ES-I3 (cell line): ENCODE results near the gene MRPL44.

Experiments used
- H3K36me3 ChIP-seq: 2 replicates; pipeline ENCODE4 v1.6.1; 2013; ENCODE audit warnings: mild to moderate bottlenecking, low read length, control low read depth, moderate library complexity; ENCODE audit not compliant: insufficient read depth
- H3K4me1 ChIP-seq: 2 replicates; pipeline ENCODE4 v1.6.1; 2013; ENCODE audit warnings: mild to moderate bottlenecking, control low read depth, low read length; ENCODE audit not compliant: insufficient read depth
- H3K9ac ChIP-seq: 2 replicates; pipeline ENCODE4 v1.6.1; 2013; ENCODE audit warnings: low read depth, mild to moderate bottlenecking, low read length, moderate library complexity
- H3K9me3 ChIP-seq: 2 replicates; pipeline ENCODE4 v1.6.1; 2013; ENCODE audit warnings: mild to moderate bottlenecking, low read length, moderate library complexity; ENCODE audit not compliant: control insufficient read depth, insufficient read depth

The MRPL44 gene

DNA sequence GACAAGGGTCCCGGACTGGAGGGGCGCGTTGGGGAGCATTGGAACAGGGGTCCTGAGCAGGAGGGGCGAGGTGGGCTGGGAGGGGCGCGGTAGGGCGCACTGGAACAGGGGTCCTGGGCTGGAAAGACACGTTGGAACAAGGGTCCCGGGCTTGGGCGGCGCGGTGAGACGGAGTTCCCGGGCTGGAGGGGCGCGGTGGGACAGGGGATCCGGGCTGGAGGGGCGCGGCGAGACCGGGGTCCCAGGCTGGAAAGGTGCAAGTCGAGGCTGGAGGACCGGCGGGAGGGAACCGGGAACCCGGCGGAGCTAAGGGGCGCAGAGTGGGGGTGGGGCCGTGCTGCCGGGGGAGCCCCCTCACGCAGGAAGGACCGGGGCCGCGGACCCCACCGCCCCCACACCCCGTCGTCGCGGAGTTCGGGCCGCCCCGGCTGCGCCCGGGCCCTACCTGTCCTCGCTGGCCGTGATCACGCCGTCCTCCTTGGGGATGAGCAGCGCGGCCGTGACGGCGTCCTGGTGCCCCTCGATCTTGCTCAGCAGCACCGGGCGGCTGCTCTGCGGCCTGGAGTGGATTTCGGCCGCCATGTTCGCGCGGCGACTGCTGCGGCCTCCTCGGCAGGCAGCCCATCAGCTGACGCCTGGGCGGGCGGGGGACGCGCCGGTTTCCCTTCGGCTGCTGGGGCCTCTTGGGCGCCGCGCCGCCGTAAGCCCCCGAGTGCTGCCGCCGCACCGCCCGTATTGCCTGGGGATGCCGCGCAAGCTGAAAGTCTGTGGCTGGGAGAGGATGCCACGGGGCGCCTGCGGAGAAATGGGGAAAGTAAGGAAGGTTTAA lies 12.3 kb upstream of the MRPL44 start, which contains the start of gene WDFY1:
Gene WDFY1, minus strand, starts transcription at position 633 of the 829 bp plus-strand sequence. Its CDS starts 51 bp downstream, at position 582.
- Histone ChIP-seq H3K9ac (peak within 1 kb of the TSS; percentile 87), H3K36me3 (no peaks in the 10 kb centered on the region), H3K9me3 (no peaks in the 10 kb centered on the region), H3K4me1 (peaks cover 8% of the 10 kb centered on the region)

DNA sequence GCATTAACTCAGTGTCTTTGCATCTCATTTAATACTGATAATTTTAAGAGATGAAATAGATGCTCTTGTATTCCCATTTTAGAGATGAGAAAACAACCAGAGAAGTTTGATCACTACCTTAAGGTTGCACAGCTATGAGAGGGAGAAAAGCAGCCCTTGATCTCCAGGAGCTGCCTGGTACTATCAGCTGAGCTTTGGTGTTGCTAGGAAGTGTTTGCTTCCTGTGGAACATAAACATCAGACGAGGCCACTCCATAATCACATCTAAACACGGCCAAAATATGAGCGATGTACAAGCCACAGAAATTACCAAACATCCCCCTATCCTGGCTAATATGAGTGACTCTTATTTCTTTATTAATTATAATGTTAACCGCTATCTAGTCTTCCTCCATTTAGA lies 11.5 kb upstream of the MRPL44 start:
- Histone ChIP-seq H3K4me1 (peaks cover 17% of the 10 kb centered on the region), H3K36me3 (no peaks in the 10 kb centered on the region), H3K9ac (no peak overlapping the region), H3K9me3 (no peaks in the 10 kb centered on the region)

DNA sequence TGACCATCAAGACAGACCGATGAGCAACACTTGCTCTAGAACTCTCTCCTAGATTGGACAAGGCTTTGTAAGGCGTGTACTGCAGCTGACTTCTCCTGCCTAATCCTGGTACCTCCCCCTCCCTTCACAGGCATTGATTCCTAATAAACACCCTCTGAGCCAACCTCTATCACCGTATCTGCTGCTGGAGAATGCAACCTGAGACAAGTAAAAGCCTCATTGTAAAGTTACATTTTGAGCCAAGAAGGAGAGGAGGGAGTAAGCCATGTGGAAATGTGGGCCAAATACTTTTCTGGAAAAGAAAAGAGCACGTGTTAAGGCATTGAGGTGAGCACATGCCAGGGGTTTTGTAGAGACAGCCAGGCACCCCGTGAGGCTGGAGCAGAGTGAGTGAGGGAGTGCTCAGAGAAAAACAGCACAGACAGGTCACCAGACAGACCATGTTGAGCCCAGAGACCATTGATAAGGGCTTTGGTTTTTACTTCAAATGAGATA lies 9.5 kb upstream of the MRPL44 start:
- H3K9me3 ChIP-seq = no peaks in the 10 kb centered on the region
- no peaks in the 10 kb centered on the region for H3K36me3 ChIP-seq
- H3K9ac ChIP-seq = no peak overlapping the region
- peaks cover 25% of the 10 kb centered on the region for H3K4me1 ChIP-seq

DNA sequence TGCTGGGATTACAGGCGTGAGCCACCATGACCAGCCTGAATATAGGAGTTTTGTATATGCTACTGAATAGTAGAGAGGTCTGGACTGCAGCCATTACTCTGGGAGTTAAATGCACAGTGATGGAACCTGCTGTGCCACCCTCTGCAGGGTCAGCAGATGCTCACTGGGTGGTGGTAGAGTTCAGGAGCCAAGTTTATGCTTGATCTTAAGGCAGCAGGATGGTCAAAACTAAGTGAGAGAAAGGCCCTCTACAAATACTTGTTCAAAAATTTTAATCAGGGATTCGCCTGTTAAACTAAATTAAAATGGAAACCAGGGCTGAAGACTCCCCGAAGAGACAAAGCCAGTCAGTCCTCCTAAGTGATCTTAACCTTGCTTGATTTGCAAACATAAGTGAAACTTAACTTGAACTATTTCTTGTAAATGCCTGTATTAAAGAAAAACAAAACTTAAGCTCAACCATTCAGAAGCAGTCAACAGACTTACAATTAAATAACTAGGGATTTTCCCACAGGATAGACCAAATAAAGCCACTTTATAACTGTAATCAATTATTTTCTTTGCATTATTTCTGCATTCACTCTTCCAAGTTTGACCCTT lies 7.9 kb upstream of the MRPL44 start:
- H3K4me1 ChIP-seq = peaks cover 31% of the 10 kb centered on the region
- H3K9ac ChIP-seq = no peak overlapping the region; the same call in 1 of the 2 replicates
- H3K9me3 ChIP-seq = no peaks in the 10 kb centered on the region
- H3K36me3 ChIP-seq = no peaks in the 10 kb centered on the region

DNA sequence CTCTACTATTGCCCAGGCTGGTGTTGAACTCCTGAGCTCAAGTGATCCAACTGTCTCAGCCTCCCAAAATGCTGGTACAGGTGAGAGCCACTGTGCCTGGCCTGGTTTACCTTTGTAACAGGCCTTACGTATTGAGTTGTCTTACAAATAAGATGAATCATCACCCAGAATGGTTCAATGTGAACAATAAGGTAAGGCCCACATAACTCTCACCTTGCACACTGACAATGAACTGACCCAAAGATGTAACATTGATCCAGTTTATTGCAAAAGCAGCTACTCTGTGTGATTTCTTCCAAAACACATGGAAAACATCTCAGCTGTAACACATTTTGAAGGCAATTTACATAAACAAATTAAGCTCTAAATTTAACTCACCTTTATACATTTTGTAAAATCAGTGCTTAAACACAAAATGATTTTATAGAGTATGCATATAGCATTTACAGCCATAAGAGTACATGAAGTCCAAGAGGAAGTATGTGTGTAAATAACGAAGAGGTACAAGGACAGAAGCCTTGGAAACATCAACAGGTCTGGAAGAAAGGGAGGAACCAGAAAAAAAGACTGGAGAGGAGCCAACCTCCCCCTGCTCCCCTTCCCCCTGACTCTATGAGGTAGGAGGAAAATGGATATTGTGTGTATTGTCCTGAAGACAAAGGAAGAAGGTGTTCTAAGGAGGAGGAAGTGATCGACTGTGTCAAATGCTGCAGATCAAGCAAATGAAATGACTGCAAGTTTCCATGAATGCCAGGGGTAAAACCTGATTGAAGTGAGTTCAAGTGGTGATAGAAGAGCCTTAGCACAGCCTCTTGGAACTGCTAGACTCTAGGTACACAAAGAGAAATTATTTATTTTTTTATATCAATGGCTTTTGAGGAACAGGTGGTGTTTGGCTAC lies 6.6 kb upstream of the MRPL44 start:
- H3K36me3 ChIP-seq = no peaks in the 10 kb centered on the region
- peaks cover 31% of the 10 kb centered on the region for H3K4me1 ChIP-seq
- no peak overlapping the region for H3K9ac ChIP-seq
- no peaks in the 10 kb centered on the region for H3K9me3 ChIP-seq

DNA sequence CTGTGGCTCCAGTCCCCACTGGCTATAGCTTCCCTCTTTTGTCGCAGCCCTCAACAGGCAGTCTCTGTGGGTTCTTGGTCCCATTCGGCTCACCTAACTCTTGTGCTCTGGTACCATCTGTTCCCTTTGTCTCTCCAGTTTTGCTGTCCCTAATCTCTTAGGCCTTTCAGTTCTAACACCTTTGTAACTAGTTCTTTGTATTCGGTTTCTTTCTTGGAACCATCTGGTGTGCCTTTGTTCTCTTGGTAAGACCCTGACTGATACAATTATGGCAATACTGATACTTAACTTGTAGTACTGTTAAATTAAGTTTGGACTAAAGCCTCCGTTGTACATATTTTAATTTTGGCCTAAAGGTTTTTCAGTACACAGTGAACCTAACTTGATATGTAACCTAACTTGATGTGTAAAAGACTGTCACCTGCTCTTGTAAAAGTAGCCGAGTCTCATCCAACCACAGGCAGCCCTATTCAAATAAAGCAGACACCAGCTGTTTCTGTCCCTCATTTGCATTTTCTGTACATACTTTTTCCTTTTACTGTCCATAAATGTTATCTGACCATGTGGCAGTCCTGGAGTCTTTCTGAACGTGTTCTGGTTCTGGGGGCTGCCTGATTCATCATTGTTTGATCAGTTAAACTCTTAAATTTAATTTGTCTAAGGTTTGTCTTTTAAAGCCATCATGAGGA lies 4.8 kb upstream of the MRPL44 start:
- no peaks in the 10 kb centered on the region for H3K9me3 ChIP-seq
- H3K4me1 ChIP-seq = peaks cover 35% of the 10 kb centered on the region
- no peaks in the 10 kb centered on the region for H3K36me3 ChIP-seq
- H3K9ac ChIP-seq = no peak overlapping the region

DNA sequence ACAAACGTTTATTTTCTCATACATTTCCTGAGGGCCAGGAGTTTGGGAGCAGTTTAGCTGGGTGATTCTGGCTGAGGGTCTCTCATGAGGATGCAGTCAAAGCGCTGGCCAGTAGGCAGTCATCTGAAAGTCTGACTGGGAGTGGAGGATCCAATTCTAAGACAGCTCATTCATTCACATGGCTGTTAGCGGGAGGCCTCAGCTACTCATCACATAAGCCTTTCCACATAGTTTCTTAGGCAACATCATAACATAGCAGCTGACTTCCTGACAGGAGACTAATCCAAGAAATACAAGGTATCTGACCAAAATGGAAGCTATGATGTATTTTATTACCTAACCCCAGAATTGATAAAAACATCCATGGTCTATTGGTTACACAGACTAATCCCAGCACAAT lies 2.9 kb upstream of the MRPL44 start:
- peaks cover 33% of the 10 kb centered on the region for H3K4me1 ChIP-seq
- no peaks in the 10 kb centered on the region for H3K9me3 ChIP-seq
- H3K9ac ChIP-seq = no peak overlapping the region
- no peaks in the 10 kb centered on the region for H3K36me3 ChIP-seq

DNA sequence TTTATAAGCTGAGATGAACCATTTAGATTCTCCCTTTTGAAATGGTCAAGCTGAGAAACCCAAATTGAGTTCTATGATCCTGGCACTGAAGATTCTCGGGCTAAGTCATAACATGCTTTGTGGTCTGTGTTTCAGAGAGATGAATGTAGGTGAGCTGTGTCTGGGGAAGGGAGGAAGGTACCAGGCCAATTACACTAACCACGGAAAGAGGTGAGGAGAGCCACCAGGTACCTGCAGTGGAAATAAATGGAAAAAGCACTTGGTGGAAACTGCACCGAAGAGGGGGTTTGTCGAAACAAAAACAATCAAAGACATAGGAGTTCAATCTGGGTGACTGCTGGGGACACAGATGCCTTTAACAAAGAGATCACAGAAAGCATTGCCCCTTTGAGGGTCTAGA lies 963 bp upstream of the MRPL44 start:
- H3K36me3 ChIP-seq = 0 out of 2 replicates have a peak, but pooled peaks cover 7% of the 10 kb centered on the region
- peaks cover 32% of the 10 kb centered on the region for H3K4me1 ChIP-seq
- 0 out of 2 replicates have a peak overlapping the region, but pooled peaks have one; percentile 36 for H3K9ac ChIP-seq
- no peaks in the 10 kb centered on the region for H3K9me3 ChIP-seq

DNA sequence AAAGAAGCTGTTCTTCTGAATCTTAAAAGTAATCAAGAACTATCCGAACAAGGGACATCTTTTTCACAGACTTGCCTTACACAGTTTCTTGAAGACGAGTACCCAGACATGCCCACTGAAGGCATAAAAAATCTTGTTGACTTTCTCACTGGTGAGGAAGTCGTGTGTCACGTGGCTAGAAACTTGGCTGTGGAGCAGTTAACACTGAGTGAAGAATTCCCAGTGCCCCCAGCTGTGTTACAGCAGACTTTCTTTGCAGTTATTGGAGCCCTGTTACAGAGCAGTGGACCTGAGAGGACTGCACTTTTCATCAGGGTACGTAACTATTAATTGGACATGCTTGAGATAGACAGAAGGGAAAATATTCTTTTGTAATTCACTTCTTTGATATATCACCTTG lies 2.4 kb downstream of the MRPL44 start:
- Histone ChIP-seq H3K4me1 (peaks cover 24% of the 10 kb centered on the region), H3K9me3 (no peaks in the 10 kb centered on the region), H3K36me3 (peaks cover 11% of the 10 kb centered on the region; the same call in 1 of the 2 replicates), H3K9ac (no peak overlapping the region)

DNA sequence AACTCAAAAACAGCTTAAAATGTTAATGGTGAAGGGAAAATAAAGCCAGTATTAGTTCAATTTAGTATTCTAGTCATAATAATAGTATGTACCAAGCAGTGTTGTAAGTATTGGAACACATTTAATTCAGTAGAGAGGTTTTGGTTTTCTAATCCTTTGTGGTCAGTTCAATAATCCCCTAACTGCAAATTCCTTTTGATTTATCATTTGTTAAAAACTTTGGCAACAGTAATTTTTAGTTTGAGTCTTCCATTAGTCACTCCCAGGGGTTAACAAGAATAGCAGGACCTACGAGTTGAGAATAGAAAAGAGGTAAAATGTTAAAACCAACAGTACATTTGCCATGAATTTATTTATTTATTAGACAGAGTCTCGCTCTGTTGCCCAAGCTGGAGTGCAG lies 10.7 kb downstream of the MRPL44 start:
- Histone ChIP-seq H3K36me3 (peaks cover 5% of the 10 kb centered on the region; the same call in 1 of the 2 replicates), H3K4me1 (no peaks in the 10 kb centered on the region), H3K9me3 (no peaks in the 10 kb centered on the region), H3K9ac (no peak overlapping the region)

DNA sequence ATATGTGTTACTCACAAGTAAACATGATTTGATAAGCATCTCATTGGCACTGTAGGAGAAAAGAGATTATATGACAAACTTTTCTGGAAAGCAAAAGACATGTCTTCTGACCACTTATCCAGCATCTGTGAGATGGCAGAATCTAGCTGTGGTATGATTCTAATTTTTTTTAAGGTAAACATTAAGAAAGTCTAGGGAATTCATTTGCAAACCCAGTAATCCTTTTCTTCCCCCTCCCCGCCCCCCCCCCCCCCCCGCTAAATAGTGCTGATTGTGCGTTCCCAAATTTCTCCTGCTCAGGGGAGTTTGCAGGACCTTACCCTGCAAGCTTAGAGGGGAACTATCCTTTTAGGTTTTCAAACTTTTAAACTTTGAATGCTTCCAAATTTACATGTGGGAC lies 12.1 kb downstream of the MRPL44 start:
- Histone ChIP-seq H3K4me1 (no peaks in the 10 kb centered on the region), H3K9ac (no peak overlapping the region), H3K36me3 (no peaks in the 10 kb centered on the region), H3K9me3 (no peaks in the 10 kb centered on the region)

DNA sequence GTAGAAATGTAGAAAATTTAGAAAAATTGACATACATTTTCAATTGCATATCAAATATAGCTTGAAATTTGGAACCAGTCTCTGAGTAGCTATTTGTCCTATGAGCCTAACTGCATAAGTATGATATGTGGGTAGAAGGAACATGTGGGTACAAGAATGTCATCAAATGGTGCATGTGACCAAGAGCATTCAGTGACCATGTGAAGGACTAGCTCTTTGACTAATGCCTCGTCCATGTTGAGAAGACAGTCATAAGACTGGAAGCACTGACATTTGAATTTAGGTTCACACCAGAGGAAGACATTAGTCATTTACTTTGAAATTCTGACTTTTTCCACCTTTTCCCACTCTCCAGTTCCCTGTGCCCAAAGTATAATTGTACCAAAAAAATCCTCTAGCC lies 12.6 kb downstream of the MRPL44 start:
- no peaks in the 10 kb centered on the region for H3K4me1 ChIP-seq
- H3K9me3 ChIP-seq = no peaks in the 10 kb centered on the region
- H3K36me3 ChIP-seq = no peaks in the 10 kb centered on the region
- H3K9ac ChIP-seq = no peak overlapping the region

DNA sequence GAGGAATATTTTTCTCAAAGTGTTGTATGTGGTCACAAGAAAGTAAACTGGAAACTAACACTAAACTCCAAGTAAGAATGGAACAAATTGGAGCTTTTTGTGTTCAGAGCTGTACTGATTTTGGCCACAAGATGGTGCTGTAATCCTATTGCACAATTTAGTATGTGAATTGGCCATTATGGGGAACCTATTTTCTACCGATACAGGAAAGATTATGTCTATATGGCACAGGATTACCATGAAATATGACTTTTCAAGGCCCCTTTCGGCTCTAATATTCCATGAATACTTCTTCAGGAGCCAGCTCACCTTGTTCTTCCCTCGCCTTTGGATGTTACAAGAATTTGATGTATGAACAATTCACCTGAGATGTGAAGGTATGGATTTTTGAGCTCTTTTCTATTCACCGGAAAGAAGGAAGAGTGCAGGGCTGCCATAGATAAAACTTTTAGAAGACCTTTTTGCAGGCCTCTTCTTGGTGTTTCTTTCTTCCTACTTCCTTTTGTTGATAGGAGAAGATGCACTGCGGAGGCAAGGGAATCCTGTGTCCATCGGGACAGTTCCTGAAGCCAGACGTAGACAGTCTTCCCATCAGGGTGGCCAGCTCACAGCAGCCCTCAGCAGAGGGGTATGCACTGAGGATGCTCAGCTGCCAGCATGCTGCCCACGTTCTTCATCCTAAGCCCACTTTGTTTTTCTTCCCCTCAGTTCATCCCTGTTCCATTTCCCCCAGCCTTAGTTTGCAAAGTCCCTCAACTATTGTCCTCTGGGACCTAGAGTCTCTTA lies 13.3 kb downstream of the MRPL44 start:
- Histone ChIP-seq H3K36me3 (no peaks in the 10 kb centered on the region), H3K4me1 (no peaks in the 10 kb centered on the region), H3K9me3 (no peaks in the 10 kb centered on the region)

More for the DNA sequence above, 13.3 kb downstream of the MRPL44 start:
- H3K9ac ChIP-seq = no peak overlapping the region
